K562 (cell line): Measurements from ENCODE around the gene EEA1. TPM values are rescaled to one million over a fixed set of nuclear protein-coding genes. Genes with fewer than 3 reads are reported as not detected.

ENCODE experiments used
- ATAC-seq: fragments of 200-7000 bp; cut with Tn5 transposase; 3 replicates; pipeline ENCODE4 v1.9.1; 2020; ENCODE audit warnings: moderate library complexity
- BruUV-seq: library from RNA; stranded (reverse); fragments of 400-500 nt; replicated peaks from 2 replicates; lab custom pipeline; 2021; lab: Mats Ljungman, UMichigan
- CTCF ChIA-PET: fragments of 300-600 bp; formaldehyde crosslinking; extraction: SDS; loops from one replicate; lab custom pipeline; 2021; ENCODE audit warnings: low intra/inter-chr PET ratio; lab: Yijun Ruan, JAX
- POLR2A ChIA-PET: fragments of 300-600, 350-650 bp; sonication (Branson Sonifier 250); formaldehyde crosslinking; extraction: SDS; loops from one replicate; lab custom pipeline; 2021; ENCODE audit warnings: antibody characterized with exemption, inconsistent platforms; lab: Yijun Ruan, JAX
- DNase-seq, 4 experiments: peaks; one replicate each; pipeline versions ENCODE4 v3.0.0 to v3.0.0-alpha.2; 2011 to 2018; ENCODE audit warnings: low spot score in 3 of 4, mixed read lengths in 3 of 4; ENCODE audit errors: extremely low read depth in 1 of 4
- FAIRE-seq: peaks from 2 replicates; lab custom pipeline; 2011; peaks lifted over from hg19 to GRCh38; lab: Jason Lieb, UNC
- H2AFZ ChIP-seq: 2 replicates; pipeline ENCODE4 v1.6.0; 2011; ENCODE audit warnings: low read depth, low read length, control low read depth, inconsistent platforms
- H3K27ac ChIP-seq: fragments of 200-600 bp; 3 replicates; pipeline ENCODE4 v1.8.0; 2011; ENCODE audit warnings: low read depth, mild to moderate bottlenecking, control low read depth, inconsistent platforms, low read length, moderate library complexity, mixed read lengths; ENCODE audit errors: extremely low read depth
- H3K27me3 ChIP-seq, 2 experiments: fragments of 300-600 bp in 1 of 2; 2 replicates in 1 of 2; 3 replicates in 1 of 2; pipeline versions ENCODE4 v1.6.0 to v1.8.0; 2011; ENCODE audit warnings: inconsistent platforms in 2 of 2, low read length in 2 of 2, mild to moderate bottlenecking in 1 of 2, mixed read lengths in 1 of 2, moderate library complexity in 1 of 2; ENCODE audit not compliant: control insufficient read depth in 2 of 2, insufficient read depth in 2 of 2
- H3K36me3 ChIP-seq: fragments of 300-600 bp; 3 replicates; pipeline ENCODE4 v1.8.0; 2011; ENCODE audit warnings: mild to moderate bottlenecking, low read length, inconsistent platforms; ENCODE audit not compliant: control insufficient read depth, insufficient read depth
- H3K4me1 ChIP-seq, 2 experiments: fragments of 200-600 bp in 1 of 2; replicated peaks in 1 of 2; 2 replicates in 1 of 2; 3 replicates in 1 of 2; pipeline versions ENCODE4 v1.5.1 to v1.8.0; 2011; ENCODE audit warnings: inconsistent platforms in 2 of 2, low read length in 2 of 2, mild to moderate bottlenecking in 1 of 2, mixed read lengths in 1 of 2, moderate library complexity in 1 of 2; ENCODE audit not compliant: control insufficient read depth in 2 of 2, insufficient read depth in 2 of 2
- H3K4me2 ChIP-seq: 2 replicates; pipeline ENCODE4 v1.6.1; 2011; ENCODE audit warnings: low read length, control low read depth, inconsistent platforms, mixed read lengths; ENCODE audit not compliant: insufficient read depth
- H3K4me3 ChIP-seq: fragments of 200-600 bp; sonication (generic), shearing (Covaris generic); 2 replicates; pipeline ENCODE4 v1.5.1; 2016; ENCODE audit warnings: control low read depth, inconsistent platforms
- H3K79me2 ChIP-seq: fragments of 200-600 bp; 3 replicates; pipeline ENCODE4 v1.8.0; 2011; ENCODE audit warnings: low read length, inconsistent platforms; ENCODE audit not compliant: control insufficient read depth, insufficient read depth
- H3K9ac ChIP-seq, 2 experiments: 2 replicates each; pipeline versions ENCODE4 v1.6.0 to v1.6.1; 2011; ENCODE audit warnings: low read depth in 2 of 2, low read length in 2 of 2, control low read depth in 1 of 2, inconsistent platforms in 1 of 2, mild to moderate bottlenecking in 1 of 2, mixed read lengths in 1 of 2; ENCODE audit not compliant: insufficient read depth in 1 of 2
- H3K9me1 ChIP-seq: one replicate; pipeline ENCODE4 v1.6.0; 2011; ENCODE audit warnings: inconsistent platforms, mild to moderate bottlenecking, low read length, moderate library complexity; ENCODE audit not compliant: control insufficient read depth, insufficient read depth
- H3K9me3 ChIP-seq: replicated peaks from 2 replicates; pipeline ENCODE4 v1.5.1; 2011; ENCODE audit warnings: low read depth, low read length, inconsistent platforms; ENCODE audit not compliant: control insufficient read depth, insufficient read depth
- H4K20me1 ChIP-seq: replicated peaks from 2 replicates; pipeline ENCODE4 v1.6.1; 2011; ENCODE audit warnings: low read length, inconsistent platforms, mixed read lengths; ENCODE audit not compliant: control insufficient read depth, insufficient read depth
- FOSL1 ChIP-seq: fragments of 200-800 bp; sonication (Bioruptor generic); conservative IDR thresholded peaks from 2 replicates; pipeline ENCODE4 v1.6.1; 2016; ENCODE audit warnings: missing genetic modification characterization, missing compliant biosample characterization
- LARP7 ChIP-seq: fragments of 450-650 bp; IDR thresholded peaks from 2 replicates; pipeline ENCODE4 v1.6.1; 2016
- MCM7 ChIP-seq, 2 experiments: fragments of 450-650 bp; IDR thresholded peaks; 2 replicates each; pipeline ENCODE4 v1.6.1; 2016 to 2018
- MEIS2 ChIP-seq: fragments of 450-650 bp; IDR thresholded peaks from 2 replicates; pipeline ENCODE4 v1.6.1; 2014; ENCODE audit warnings: mild to moderate bottlenecking; ENCODE audit not compliant: partially characterized antibody
- NFIC ChIP-seq: fragments of 450-650 bp; IDR thresholded peaks from 2 replicates; pipeline ENCODE4 v1.6.1; 2017; ENCODE audit warnings: mild to moderate bottlenecking, inconsistent platforms
- RBM25 ChIP-seq: fragments of 200-400 bp; formaldehyde crosslinking; IDR thresholded peaks from 2 replicates; pipeline ENCODE4 v1.6.1; 2018; ENCODE audit warnings: low read length, low read depth, moderate library complexity; ENCODE audit not compliant: severe bottlenecking
- SAFB ChIP-seq: fragments of 200-400 bp; formaldehyde crosslinking; IDR thresholded peaks from 2 replicates; pipeline ENCODE4 v1.6.1; 2017; ENCODE audit warnings: low read depth, low read length, borderline replicate concordance
- SP2 ChIP-seq: IDR thresholded peaks from 2 replicates; pipeline ENCODE4 v1.6.1; 2011; ENCODE audit warnings: mild to moderate bottlenecking, low read depth, low read length, moderate library complexity; ENCODE audit not compliant: poor library complexity, severe bottlenecking; ENCODE audit errors: extremely low read depth
- TAF15 ChIP-seq: fragments of 200-400 bp; formaldehyde crosslinking; IDR thresholded peaks from 2 replicates; pipeline ENCODE4 v1.6.1; 2017; ENCODE audit warnings: mild to moderate bottlenecking, low read depth, low read length, moderate library complexity
- U2AF2 ChIP-seq: fragments of 200-400 bp; formaldehyde crosslinking; optimal IDR thresholded peaks from 2 replicates; pipeline ENCODE3; 2017; ENCODE audit warnings: low read depth, mild to moderate bottlenecking, low read length
- ZNF232 ChIP-seq: sonication (generic); formaldehyde crosslinking; IDR thresholded peaks from 2 replicates; pipeline ENCODE4 v1.8.0; 2022; ENCODE audit warnings: mild to moderate bottlenecking, missing genetic modification reagents
- ZNF316 ChIP-seq: fragments of 450-650 bp; IDR thresholded peaks from 2 replicates; pipeline ENCODE4 v1.6.1; 2016
- WGBS: fragments of 100-300 bp; shearing (Covaris generic); methylation state at CpG from one replicate; pipeline ENCODE4 v1.1.6; 2016; ENCODE audit warnings: low coverage, mixed read lengths; ENCODE audit not compliant: insufficient coverage; ENCODE audit errors: missing lambda C conversion rate; 5-methylcytosine and 5-hydroxymethylcytosine counted together
- in situ Hi-C: fragments of 300-500 bp; cut with MboI; formaldehyde crosslinking; loops from 4 replicates; pipeline ENCODE4 v1.15.0; 2018; ENCODE audit warnings: inconsistent platforms, mixed read lengths
- intact Hi-C: fragments of 100-400 bp; cut with micrococcal nuclease; formaldehyde crosslinking; loops from 2 replicates; pipeline ENCODE4 v1.14.2; 2022
- polyA plus RNA-seq, 8 experiments: library from polyadenylated mRNA; depleted of rRNA in 4 of 8; stranded (reverse) in 5 of 8; unstranded in 3 of 8; fragments of >200 nt; fragmentation: Nextera tagmentation in 2 of 8; fragmentation: Illumina TruSeq in 1 of 8; extraction: Ambion mirVana in 2 of 8; extraction: Trizol in 1 of 8; gene quantifications; 2 replicates each; pipeline versions ENCODE4 v1.2.1 to v1.2.3, GENCODE V29; 2011 to 2014; ENCODE audit warnings: inconsistent platforms in 1 of 8, missing spikeins in 1 of 8
- total RNA-seq, 7 experiments: library from RNA; depleted of rRNA in 6 of 7; stranded (reverse); fragments of >200 nt in 6 of 7; fragmentation: Illumina TruSeq in 2 of 7; extraction: Trizol in 2 of 7; gene quantifications; 2 replicates each; pipeline versions ENCODE4 v1.2.1 to v1.2.3, GENCODE V29; 2011 to 2021; ENCODE audit warnings: low replicate concordance in 1 of 7

Gene EEA1
- total and polyA plus RNA-seq, 9 of the 15 experiments (the other 6 are each of a cell fraction or from before 2014, with no cell fraction given): 3.5 to 17.1 (median 7.5) TPM

DNA sequence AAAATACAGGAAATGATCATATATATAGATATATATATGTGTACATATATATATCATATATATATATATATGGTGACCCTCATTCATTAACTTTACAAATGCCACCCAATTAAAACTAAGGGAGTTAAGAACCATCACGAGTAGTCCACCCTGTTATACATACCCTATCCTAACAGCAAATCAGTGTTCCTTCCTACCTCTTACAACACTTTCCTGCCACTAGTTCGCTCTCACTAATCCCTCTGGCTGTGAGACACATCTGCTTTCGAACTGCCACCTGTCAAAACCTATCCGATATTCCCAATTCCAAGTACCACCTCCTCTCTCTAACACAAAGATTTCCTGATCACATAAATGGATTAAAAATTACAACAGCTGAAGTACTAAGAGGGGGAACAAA lies 100.5 kb downstream of the EEA1 start:
- in situ Hi-C loops (loop anchor here (10.0 kb wide), 1 partner anchor 106 kb away; no protein-coding TSS in a partner anchor), intact Hi-C loops (loop anchor here (5.0 kb wide), 1 partner anchor 99 kb away; the partner anchor contains the start of gene EEA1)
- no peak for ATAC-seq
- Histone ChIP-seq H3K9me1 (no peaks in the 10 kb centered on the region), H3K27me3 (no peaks in the 10 kb centered on the region), H3K79me2 (no peaks in the 10 kb centered on the region), H3K4me1 (no peaks in the 10 kb centered on the region; a peak in 1 of 5 replicates), H3K4me3 (no peak overlapping the region), H3K9ac (no peak overlapping the region), H3K36me3 (peaks cover 28% of the 10 kb centered on the region), H2AFZ (no peak overlapping the region), H4K20me1 (no peaks in the 10 kb centered on the region), H3K4me2 (no peak overlapping the region), H3K27ac (no peak overlapping the region), H3K9me3 (no peaks in the 10 kb centered on the region)
- CTCF ChIA-PET: interaction anchor here (0.6 kb wide), 2 partner anchors 125 to 299 kb away, joined by 3 read pairs; no protein-coding TSS in a partner anchor
- POLR2A ChIA-PET: no interaction called here
- WGBS: 76% methylated on average over 4 of the region's 4 CpGs
- TF ChIP-seq LARP7 (no peak), MCM7 (IDR thresholded peaks at IDR 0.05) (no peak), NFIC (no peak), ZNF316 (no peak), ZNF232 (CRISPR knock-in tag) (no peak), U2AF2 (no peak), MEIS2 (no peak), SP2 (no peak), SAFB (no peak), RBM25 (no peak), TAF15 (no peak), FOSL1 (tag) (no peak)
- no TSS peak for BruUV-seq
- FAIRE-seq: no peak
- no peak for DNase-seq
